ENCODE data around the gene FEM1C.

GRCh38 chr5:115530426-115530825, 14.1 kb downstream of the FEM1C start:
- TF ChIP-seq CTCF (IDR thresholded peaks at IDR 0.05) (no peak), POLR2A (IDR thresholded peaks at IDR 0.05) (no peak)
